NCI-H69 (cell line): Measurements from ENCODE around the gene KARS1.

ENCODE experiments used
- DNase-seq: peaks from one replicate; lab custom pipeline; 2025; lab: John Stamatoyannopoulos, UW

The KARS1 gene

DNA sequence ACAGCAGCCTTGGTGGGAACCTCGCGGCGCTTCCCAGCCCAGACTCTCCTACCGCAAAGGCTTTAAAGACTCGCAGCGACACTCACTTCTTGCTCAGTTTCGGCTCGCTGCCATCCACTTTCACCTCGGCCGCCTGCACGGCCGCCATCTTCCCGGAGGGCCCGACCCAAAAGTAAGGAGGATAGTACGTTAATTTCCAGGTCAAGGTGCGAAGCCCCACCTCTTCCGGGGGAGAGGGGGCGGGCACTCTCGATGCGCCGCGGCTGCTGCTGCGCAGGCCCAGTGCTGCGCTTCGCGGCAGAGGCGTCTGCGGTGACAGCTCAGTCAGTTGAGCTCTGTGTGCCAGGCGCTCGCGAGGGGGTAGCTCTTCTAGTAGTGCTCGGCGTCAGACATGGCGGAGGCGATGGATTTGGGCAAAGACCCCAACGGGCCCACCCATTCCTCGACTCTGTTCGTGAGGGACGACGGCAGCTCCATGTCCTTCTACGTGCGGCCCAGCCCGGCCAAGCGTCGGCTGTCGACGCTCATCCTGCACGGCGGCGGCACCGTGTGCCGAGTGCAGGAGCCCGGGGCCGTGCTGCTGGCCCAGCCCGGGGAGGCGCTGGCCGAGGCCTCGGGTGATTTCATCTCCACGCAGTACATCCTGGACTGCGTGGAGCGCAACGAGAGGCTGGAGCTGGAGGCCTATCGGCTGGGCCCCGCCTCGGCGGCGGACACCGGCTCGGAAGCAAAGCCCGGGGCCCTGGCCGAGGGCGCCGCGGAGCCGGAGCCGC lies at the start of gene KARS1, which contains the start of gene TERF2IP:
KARS1 (minus strand) TSS at position 174 of the 773 bp plus-strand sequence; CDS start at position 148, 26 bp downstream.
TERF2IP (plus strand) TSS at position 282 of the 773 bp plus-strand sequence; CDS start at position 392, 110 bp downstream.
- peak; percentile 92 for DNase-seq

GRCh38 chr16:75695708-75696107 lies 48.2 kb upstream of the KARS1 start:
- peak; percentile 32 for DNase-seq

- DNase-seq = no peak
These were observed 39.9 kb upstream of the KARS1 start for GRCh38 chr16:75687361-75687760.

- DNase-seq = no peak
These were observed 34.8 kb upstream of the KARS1 start for GRCh38 chr16:75682308-75682707.

- no peak for DNase-seq
These were observed 31.9 kb upstream of the KARS1 start for GRCh38 chr16:75679366-75679765.

DNA sequence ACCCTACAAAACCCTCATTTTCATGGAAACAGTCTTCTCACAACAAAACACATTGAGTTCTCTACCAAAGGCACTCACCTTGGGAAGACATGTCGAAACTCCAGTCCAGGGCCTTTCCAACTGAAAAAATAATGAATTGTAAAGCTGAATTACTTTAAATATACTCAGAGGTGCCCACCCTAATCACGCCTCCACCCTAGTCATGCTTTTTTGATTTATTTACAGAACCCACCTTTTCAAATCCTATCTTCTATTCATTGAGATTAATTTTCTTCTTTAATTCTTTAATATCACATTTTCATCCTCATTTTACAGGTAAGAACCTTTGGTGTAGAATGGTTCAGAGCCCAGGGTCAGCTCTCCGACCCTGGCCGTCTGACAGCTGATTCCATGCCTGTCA lies 29.4 kb upstream of the KARS1 start, which contains the start of gene CPHXL2:
CPHXL2 (minus strand) TSS at position 101 of the 400 bp plus-strand sequence; CDS start at position 91, 10 bp downstream.
- DNase-seq = no peak

DNA sequence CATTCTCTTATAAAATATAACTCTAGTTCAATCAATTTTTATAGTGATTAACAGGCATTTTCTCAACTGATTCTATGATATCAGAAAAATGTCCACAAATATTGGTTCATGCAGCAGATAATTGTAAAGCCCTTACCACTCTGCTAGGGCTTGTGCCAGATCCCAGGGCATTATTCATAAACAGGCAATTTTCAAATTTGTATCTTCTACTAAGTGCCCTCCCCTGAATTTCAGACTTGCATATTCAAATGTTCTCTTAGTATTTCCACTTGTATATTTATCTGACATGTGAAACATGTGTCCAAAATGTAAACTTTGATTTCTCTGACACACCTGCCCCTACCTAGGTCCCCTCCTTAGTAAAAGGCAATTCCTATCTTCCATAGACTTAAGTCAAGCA lies 20.0 kb upstream of the KARS1 start:
- no peak for DNase-seq

DNA sequence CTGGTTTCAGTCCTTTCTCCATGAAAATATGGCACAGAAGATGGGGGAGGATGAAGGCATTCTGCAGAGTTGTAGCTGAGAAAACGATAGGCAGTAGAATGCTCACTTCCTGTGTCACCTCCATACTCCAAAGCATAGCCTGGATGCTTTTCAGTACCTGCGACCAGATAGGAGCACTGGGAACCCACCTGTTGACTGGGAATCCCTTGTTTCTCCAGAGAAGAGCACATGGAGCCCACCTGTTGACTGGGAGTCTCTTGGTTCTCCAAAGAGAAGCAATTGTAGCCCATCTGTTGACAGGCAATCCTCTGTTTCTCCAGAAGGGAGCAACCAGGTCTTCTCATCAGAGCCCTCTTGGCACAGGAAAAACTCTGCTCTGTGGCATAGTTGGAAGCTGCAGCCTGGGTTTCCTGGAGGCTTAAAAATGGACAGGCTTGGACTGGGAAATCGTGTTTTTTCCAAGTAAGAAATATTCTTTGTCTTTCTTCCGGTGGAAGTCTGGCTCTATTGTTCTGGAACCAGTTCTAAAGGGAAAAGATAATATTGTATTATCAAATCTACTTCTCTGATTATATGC lies 13.3 kb upstream of the KARS1 start:
- DNase-seq = no peak

GRCh38 chr16:75660321-75660720 lies 12.9 kb upstream of the KARS1 start:
- DNase-seq = no peak

- no peak for DNase-seq
These were observed 10.7 kb upstream of the KARS1 start for GRCh38 chr16:75658175-75658574.

DNA sequence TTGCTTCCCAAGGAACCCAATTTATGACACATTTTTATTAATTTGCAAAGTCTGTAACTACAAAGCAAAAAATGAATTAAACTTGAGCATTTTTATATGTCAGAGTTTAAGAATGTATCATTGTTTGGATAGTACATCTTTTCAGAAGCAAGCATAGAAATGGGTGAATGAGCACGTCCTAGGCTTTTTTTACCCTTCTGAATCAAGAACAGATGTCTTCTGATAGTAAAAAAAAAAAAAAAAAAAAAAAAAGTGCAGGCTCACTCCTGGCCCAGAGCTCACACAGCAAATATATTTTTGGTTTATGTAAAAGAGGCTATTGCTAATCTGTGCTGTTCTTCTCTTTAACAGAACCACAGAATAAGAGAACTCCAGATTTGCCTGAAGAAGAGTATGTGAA lies 6.5 kb upstream of the KARS1 start:
- DNase-seq = no peak

GRCh38 chr16:75648265-75649076 lies 1.0 kb upstream of the KARS1 start:
- peak; percentile 75 for DNase-seq

DNA sequence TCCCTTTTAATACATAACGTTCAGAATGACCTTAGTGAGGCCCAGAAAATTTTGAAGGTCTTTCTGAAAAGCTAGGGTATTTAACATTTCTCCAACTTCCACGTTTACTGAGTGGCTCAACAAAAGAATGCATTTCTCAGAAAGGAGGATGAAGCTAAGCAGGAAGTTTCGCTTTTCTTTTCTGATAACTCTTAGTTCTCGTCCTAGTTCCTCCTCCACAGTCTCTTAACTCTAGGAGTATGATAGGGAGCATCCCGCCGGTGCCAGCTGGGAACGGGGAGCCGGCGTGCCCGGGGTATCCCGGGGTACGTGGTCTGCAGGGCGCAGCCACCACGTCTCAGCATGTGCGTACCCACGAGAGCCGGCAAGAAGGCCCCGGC lies 363 bp downstream of the KARS1 start:
- DNase-seq = no peak

DNA sequence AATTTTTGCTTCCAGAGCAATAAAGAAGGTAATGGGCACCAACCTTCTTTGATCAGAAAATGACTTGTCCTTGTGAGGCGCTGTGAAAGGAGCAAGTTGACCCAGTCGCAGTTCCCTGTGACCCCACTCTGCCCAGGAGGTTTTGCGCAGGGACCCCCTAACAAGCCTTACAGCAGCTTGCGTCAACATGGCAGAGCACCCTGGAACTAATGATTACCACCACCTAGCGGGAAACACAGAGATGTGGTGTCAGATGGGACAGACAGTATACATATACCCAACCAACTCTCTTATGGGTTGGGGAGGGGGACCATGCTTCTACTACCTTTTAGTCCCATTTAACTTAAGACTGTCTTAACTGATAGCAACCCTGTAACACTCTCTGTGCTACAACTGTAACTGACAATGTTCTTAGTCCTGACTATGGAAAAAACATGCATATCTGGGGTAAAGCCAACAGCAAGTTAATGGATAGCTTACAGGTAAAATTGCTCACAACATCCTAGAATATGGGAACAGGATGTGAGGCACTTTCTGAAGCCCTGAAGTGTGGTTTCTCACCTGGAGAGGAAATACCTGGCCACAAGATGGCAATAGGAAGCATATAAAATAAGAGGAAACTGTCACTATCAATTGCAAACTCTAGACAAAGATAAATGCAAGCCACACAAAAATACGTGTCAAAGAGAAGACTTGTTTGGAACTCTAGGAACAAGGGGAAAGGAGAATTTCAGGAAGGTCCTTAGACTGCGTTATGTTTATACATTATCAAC lies 3.0 kb downstream of the KARS1 start:
- DNase-seq = peak; percentile 0

DNA sequence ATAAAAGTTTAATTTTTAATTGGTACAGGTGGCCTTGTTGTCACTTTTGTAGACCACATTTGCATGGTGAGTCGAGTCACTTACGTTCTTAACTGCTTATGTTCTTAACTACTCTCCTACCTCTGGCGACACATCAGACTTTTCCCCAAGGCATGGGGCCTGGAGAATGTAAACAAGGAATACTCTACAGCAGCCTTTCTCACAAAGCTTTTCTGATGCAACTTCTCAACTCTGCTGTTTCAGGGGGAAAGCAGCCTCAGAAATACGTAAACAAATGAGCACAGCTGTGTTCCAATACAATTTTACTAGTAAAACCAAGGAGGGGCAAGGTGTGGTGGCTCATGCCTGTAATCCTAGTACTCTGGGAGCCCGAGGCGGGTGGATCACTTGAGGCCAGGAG lies 6.9 kb downstream of the KARS1 start:
- no peak for DNase-seq

DNA sequence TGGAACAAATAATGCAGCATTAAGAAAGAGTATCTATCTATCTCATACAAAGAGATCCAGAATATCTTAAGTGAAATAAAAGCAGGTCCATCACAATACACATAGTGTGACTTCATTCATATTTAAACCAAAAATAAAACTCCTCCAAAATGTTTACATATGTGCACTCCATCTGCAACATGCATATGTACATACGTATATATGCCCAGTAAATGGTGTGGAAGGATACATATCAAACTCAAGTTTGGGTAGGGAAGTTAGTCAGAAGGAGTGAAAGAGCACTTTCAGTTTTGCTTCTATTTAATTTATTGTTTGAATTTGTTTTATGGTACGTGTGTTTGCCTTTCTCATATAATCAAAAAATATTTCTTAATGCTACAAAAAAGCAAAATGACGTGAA lies 12.4 kb downstream of the KARS1 start:
- DNase-seq = no peak

GRCh38 chr16:75632857-75633256 lies 14.6 kb downstream of the KARS1 start:
- DNase-seq = peak; percentile 82

- DNase-seq = no peak
These were observed 17.4 kb downstream of the KARS1 start for GRCh38 chr16:75630052-75630451.

- no peak for DNase-seq
These were observed 18.3 kb downstream of the KARS1 start for GRCh38 chr16:75629132-75629531.

DNA sequence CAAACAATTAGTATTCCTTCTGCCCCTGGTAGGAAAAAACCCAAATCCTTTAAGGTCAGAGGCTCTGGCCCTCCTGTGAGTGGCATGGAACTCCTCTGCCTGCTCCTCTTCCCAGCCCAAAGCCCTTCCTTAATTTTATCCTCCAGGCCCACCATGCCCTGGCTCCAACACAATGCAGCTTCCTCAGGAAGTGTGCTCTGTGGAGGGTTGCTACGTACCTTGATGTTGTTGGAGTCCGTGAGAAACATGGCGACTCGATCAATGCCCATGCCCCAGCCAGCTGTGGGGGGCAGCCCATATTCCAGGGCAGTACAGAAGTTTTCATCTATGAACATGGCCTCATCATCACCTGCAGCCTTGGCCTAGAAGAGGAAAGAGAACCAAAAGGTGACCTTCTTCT lies 19.1 kb downstream of the KARS1 start:
- no peak for DNase-seq

DNA sequence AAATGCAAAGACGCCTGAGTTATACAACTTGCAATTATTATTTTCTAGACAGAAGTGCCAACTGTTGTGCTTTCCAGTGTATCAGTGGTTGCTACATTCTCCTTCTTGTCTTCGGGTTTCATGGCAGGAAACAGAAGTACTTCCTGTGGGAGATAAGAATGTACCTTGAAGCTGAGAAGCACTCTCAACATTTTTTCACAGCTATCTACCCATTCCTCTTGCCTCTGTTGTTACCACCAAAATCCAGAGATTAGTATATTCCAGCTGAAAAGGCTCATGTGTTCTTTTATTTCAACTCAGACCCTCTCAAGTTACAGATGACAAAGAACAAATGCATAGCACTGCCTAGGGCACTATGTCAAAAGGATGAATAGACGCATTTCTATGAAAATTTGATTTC lies 19.6 kb downstream of the KARS1 start:
- DNase-seq = no peak

GRCh38 chr16:75626806-75627205 lies 20.7 kb downstream of the KARS1 start:
- no peak for DNase-seq
